OCI-M2 (cell line): ENCODE data around the gene EEF2K.

Experiments
- DNase-seq: peaks from one replicate; lab custom pipeline; 2025; ENCODE audit not compliant: unreplicated experiment; lab: John Stamatoyannopoulos, UW

The EEF2K gene

DNA sequence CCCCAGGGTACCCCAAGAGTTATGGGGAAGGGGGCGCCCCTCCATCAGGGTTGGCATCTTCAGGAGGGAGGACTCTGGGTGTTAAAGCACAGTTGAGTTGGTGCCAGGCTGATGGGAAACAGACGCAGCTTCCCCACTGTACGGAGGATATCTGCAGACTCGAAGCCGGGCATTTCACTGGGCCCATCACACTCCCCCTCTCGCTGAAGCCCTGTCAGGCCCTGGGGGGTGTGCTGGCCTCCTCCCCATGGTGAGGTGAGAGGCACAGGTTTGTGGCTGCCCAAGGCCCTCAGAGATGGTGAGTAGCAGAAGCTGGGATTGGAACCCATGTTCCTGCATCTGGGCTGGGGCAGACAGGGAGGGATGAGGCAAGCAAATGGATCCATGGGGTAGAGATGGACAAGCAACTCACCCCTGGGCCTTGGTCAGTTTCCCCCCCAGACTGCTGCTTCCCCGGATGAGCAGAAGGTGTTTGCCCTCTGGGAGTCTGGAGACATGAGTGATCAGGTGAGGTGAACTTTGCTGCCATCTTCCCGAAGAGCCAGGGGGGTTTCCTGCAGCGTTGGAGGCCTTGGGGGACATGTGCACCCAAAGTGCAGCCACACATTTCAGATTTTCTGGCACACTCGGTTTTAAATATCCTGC is 122.1 kb downstream of the EEF2K start:
- no peak for DNase-seq

- no peak for DNase-seq
Observed at GRCh38 chr16:22329199-22329695, 123.2 kb downstream of the EEF2K start.

- no peak for DNase-seq
Observed at GRCh38 chr16:22330326-22330725, 124.2 kb downstream of the EEF2K start.

DNA sequence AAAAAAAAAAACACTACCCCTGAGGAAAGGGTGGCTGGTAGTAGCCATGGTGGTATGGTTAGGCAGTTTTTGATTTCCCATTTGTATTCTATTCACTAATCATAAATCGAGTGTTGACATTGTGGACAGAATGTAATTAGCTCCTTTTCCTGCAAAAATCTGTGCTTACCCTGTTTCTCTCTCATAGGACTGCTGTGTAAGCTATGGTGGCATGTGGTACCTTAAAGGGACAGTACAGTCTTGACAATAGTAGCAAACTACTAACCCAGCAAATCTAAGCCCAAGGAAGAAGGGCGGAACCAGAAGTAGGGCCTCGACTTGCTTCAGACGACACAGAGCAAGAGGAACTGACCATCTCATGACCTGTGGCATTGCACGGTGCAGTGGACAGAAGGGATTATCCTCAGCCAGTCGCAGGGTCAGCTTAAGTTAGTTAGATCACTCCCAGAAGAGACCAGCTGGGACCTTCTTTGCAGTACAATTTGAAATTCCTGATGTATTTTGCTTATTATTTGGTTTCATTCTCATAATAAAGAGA is 127.4 kb downstream of the EEF2K start:
- DNase-seq = no peak

GRCh38 chr16:22335668-22336246 is 129.7 kb downstream of the EEF2K start:
- DNase-seq = no peak

DNA sequence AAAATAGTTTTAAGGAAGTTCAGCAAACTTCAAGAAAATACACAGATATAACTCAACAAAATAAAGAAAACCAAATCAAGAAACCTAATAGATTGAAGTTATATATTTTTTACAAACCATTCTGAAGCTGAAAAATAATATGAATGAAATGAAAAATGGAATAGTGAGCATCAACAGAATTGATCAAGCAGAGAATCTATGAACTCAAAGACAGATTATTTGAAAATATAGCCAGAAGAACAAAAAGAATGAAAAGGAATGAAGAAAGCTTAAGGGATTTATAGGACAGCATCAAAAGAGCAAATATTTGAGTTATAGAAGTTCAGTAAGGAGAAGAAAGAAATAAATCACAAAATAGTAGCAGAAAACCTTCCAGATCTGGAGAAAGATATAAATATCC is 130.5 kb downstream of the EEF2K start:
- no peak for DNase-seq

GRCh38 chr16:22337045-22337444 is 131.0 kb downstream of the EEF2K start:
- DNase-seq = no peak

DNA sequence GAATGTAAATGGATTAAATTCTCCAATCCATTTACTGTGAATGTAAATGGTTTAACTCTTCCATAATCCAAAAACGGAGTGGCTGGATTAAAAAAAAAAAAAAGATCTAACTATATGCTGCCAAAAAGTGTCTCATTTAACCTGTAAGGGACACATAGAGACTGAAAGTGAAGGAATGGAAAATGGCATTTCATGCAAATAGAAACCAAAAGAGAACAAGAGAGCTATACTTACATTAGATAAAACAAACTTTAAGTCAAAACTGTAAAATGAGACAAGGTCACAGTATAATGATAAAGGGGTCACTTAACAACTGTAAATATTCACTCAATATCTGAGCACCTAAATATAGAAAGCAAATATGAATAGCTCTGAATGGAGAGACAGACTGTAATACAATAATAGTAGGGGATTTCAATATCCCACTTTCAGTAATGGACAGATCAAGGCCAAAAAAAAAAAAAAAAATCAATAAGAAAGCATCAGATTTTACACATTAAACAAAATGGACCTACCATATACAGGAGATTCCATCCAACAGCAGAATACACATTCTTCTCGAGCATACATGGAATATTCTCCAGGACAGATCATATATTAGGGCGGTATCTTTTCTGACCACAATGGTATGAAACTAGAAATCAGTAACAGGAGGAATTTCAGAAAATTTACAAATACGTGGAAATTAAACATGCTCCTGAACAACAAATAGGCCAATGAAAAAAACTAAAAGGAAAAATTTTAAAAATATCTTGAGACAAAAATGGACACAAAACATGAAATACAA is 132.0 kb downstream of the EEF2K start:
- DNase-seq = no peak
